Skin of body (tissue), 2 donors: Measurements from ENCODE around the gene AKNAD1. TPM values are rescaled to one million over a fixed set of nuclear protein-coding genes. Genes with fewer than 3 reads are reported as not detected.

Source experiments
- DNase-seq: peaks from one replicate; lab custom pipeline; 2025; lab: John Stamatoyannopoulos, UW
- total RNA-seq: library from RNA; depleted of rRNA; stranded (reverse); fragments of >200 nt; gene quantifications from one replicate; pipeline ENCODE4 v1.2.3, GENCODE V29; 2014

Gene AKNAD1
- total RNA-seq, 1 donor from 2014 or later, result 0.20 TPM

DNA sequence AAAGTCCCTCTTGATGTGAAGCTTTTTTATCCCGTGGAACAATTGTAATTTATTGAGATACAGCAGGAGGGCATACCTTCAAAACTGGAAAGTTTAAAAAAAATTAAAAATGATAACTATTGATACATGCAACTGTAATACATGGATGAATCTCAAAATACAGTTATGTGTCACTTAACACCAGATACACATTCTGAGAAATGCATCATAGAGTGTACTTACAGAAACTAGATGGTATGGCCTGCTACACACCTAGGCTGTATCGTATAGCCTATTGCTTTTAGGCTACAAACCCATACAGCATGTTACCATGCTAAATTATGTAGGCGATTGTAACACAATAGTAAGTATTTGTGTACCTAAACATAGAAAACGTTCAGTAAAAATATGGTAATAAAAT, 7.1 kb upstream of the AKNAD1 start:
- no peak for DNase-seq

DNA sequence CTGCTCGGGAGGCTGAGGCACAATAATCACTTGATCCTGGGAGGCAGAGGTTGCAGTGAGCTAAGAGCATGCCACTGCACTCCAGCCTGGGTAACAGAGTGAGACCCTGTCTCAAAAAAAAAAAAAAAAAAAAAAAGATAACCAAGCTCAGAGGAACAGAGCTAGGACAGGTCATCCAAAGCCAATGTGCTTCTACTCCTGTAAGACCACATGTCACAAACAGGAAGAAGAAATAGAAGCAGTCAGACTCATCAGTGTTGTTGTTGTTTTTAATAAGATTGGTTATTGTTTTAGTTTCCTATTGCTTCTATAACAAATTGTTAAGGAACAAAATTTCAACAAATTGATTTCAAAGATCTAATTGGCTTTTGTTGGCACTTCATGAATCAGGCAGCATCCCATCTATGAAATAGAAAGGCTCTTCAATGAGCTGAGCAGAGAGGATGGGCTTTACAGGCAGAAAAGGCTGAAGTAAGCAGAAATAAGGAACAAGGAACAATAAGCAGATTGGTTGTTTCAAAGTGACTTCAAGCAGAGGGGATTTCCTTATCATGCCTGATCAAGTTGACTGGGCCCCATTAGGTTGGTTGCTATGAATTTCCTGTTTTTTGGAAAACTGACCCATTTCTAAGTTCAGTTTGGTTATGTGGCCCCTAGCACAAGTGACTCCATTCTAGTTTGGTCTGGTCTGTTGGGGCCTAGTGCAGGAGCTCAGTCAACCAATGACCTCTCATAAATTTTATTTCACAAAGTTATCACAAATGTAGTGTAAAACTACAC, 6.0 kb upstream of the AKNAD1 start:
- no peak for DNase-seq

DNA sequence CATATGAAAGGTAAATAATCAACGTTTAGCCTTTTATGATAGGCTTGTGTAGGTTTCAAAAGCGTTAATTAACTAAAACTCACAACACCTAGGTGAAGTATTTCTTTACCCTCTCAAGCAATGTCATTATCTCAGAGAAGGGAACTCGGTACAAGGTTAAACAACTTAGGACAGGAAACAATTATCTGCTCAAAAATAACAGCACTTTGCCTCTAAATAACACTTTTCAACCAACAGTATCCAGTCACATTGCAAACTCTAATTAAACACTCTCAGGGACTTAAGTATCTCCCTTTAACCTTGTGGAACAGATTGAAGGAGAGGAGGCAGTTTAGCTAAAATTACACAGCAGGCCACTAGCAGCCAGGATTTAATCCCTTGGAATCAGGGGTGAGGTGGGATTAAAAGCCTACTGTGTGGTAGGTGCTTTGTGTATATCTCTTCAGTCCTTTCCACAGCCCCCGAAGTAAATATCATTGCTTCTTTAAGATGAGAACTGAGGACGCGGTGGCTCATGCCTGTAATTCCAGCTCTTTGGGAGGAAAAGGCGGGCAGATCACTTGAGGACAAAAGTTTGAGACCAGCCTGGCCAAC, 5.2 kb upstream of the AKNAD1 start:
- no peak for DNase-seq

GRCh38 chr1:108861566-108861965, 4.7 kb upstream of the AKNAD1 start:
- DNase-seq, result no peak

DNA sequence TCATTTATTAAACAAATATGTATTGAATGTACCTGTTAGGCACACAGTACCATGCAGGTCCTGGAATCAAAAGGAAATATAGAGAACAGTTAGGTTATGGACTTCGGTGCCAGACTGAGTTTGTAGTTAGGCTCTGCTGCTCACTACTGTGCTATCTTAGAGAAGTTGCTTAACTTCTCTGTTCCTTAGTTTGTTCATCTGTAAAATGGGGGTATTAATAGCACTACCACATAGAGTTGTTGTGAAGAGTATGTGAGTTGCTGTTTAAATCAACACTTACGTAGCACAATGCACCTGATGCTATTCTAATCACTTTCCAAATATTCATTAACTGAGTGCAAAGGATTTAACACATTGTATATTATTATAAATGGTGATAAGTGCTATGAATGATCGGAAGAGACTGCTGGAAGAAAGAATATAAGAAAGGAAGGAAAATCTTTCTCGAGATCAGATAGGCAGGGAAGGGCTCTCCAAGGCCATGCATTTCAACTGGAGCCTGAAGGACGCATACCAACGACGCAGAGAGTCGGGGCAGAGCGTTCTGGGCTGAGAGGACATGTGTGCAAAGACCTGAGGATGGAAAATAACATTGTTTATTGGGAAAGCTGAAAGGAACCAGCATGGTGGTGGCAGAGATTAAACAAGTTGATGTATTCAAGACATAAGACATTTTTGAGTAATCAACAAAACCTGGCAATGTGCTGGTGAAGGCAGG, 3.5 kb upstream of the AKNAD1 start:
- no peak for DNase-seq

DNA sequence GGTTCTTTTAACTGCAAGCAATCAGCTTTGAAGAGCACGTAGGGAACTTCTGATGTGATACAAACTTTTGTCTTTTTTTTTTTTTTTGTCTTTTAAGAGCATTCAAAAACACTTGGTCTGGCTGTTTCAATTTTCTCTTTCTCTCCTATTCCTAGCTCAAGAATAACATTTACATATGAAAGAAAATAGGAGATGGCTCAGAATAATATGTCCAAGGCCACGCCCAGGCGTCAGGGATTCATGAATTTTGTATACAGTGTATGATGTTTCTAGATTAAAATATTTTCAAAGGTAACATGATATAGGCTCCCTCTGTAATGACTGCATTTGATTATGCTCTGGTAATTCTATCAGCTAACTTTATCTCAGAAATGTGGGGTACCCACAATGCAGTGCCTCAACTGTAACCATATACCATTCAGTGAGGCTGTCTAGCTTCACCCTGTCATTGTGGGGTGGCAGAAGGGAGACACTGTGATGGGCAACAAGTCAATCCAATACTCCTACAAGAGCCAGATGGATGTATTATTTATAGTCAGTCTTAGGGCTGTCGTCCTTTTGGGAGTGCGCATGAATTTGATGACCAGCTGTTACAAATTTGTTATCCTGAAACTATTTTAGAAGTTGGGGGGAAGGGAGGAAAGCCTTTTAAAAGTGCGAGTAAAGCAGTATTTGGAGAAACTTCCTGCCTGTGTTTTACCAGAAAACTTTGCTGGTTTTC, 1.5 kb upstream of the AKNAD1 start:
- peak; percentile 81 for DNase-seq

DNA sequence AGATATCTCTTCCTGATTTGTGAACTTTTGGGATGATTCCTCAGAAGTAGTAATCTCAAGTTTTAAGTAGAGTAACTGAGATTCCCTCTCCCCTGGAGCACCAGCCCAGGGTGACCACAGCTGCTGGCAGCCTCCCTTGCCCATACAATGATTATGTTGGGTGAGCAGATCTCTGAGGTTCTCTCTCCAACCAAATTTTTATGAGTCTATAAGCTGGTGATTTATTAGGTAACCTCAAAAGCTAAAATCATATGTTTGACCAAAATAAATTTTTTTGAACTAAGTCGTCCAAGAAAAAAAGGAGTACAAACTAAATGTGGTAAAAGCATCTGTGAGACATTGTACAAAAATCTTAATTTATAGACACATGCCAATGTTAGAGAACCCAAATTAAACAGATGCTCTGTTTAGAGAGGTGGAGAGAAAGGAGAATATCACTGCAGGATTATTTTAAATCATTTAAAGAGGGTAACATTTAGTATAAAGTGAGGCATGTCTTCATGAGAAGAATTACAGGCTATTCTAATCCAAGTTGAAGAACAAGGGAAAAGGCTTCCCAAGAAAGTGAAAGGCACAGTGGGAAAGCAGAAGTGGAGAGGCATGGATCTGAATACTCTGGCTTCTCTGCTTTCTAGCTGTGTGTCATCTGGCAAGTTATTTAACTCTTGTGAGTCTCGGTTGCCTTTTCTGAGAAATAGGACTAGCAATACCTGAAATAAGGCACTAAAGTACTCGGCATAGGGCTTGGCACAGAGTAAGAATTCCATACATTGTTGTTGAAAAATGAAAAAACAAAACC, 2.5 kb downstream of the AKNAD1 start:
- no peak for DNase-seq

GRCh38 chr1:108852221-108852975, 4.5 kb downstream of the AKNAD1 start:
- DNase-seq, result peak; percentile 29

- no peak for DNase-seq
These were observed 5.3 kb downstream of the AKNAD1 start for GRCh38 chr1:108851567-108851966.

DNA sequence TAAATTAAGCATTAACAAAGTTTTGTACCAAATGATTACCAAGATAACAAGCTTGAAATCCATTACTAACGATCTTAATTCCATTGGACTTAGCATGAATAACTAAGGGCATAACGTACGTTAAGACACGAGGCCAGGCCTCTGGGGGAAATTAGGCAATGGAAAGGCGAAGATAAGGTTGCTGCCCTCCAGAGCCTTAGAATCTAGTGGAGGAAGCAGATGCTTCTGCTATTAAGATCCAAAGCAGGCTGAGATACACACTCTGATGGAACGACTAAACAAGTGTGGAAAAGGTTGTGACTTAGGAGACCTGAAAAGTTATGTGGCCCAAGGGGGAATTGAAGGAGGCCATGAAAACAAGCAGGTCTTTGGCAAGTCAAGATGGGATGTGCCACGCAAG, 6.0 kb downstream of the AKNAD1 start:
- no peak for DNase-seq

- no peak for DNase-seq
These were observed 8.1 kb downstream of the AKNAD1 start for GRCh38 chr1:108848806-108849205.

GRCh38 chr1:108847494-108847893, 9.4 kb downstream of the AKNAD1 start:
- DNase-seq, result no peak

- no peak for DNase-seq
These were observed 10.9 kb downstream of the AKNAD1 start for GRCh38 chr1:108845991-108846390.

GRCh38 chr1:108845446-108845845, 11.4 kb downstream of the AKNAD1 start:
- no peak for DNase-seq

DNA sequence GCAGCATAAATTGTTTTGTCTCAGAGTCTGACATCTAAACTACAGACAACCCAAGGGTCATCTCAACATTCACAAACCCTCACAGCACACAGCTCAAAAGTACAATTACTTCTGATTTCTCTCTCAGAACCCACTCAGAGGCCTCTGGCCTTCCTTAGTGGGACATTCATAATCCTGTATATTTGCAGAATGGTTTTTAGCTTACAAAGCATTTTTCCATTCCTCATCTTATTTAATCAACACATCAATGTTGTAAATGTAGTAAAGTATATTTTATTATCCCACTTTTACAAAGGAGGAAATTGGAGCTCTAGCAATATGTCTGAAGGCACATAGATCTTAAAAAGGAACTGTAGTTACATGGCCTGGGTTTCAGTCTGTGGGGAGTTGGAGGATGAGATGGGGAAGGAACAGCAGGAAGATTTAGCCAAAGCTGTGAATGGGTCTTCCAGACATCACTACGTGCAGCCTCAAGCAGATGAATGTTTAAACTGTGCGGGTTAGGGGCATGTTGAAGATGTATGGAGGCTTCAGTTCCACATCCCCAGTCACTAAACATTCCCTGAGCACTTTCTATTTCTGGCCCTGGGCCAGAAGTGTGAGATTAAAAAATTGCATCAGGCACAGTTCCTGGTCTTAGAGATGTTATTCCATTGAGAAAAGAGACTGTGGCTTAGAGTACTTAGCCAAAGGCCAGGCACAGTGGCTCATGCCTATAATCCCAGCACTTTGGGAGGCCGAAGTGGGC, 13.3 kb downstream of the AKNAD1 start:
- no peak for DNase-seq

DNA sequence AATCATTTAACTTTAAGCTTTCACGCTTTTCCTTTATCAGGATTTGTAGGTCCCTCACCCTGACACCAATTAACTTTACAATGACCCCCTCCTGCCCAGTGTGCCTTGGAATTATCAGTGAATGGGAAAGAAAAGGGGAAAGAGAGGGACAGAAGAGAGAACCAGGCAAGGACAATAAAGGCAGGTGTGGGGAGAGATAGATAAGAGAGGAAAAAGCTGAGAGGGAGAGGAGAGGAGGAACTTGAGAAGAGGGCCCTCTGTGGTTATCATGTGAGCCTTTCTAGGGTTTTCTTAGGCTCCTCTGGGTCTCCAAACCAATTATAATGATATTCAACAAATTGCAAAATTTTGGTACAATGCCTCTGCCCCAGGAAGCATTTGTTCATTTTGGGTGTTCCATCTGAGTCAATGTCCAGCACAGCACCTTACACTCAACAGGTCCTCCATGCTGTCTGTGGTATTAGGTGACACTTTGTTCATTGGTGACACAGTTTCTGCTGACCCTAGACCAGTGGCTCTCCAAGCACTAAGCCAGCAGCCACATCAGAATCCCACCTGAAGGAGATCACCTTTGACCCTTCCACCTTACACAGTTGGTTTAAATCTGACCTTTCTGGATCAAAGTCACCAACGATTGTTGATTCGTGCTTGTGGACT, 14.2 kb downstream of the AKNAD1 start:
- DNase-seq, result no peak

DNA sequence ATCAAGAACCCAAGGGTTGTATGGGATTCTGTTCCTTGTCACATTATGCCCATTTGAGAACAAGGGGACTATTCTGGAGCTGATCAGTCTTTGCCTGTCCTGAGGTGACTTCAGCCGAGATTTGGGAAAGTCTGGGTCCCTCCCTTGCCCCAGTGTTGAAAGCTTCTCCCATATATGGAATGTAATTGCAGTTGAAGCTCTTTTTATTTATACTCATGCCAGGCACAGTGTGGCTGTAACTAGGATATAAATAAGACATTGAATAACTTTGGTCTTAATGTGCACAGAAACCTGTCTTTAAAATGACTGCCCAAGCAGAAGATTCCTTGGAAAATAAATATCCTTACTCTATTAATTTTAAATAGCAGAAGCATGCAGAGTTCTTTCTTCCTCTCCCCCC, 15.2 kb downstream of the AKNAD1 start:
- DNase-seq, result no peak

DNA sequence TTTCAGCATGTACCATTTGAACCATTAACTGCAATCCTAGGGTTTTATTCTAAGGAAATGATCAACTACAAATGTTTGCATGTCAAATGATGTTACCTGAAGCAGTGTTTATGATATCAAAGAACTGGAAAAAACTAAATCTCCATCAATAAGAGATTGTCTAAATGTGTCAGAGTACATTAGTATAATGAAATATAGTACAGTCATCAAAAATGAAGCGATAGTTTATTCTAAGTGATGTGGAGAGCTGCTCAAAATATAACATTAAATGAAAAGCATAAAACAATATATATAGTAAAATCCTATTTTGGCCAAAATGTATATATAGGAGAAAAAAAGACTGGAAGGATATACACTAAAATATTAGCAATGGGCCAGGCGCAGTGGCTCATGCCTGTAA, 24.0 kb downstream of the AKNAD1 start:
- DNase-seq, result no peak

GRCh38 chr1:108831225-108831624, 25.7 kb downstream of the AKNAD1 start:
- peak; percentile 66 for DNase-seq
